ENCODE data around the gene C16orf74.
A peak's percentile ranks its signal among the peaks of the same experiment; 100 is the strongest.

Gene C16orf74
- 0 to 1.3 reads per million in 2 experiments for total RNA-seq

GRCh38 chr16:85750827-85751697 lies at the start of gene C16orf74:
Gene C16orf74 (minus strand): TSS chr16:85751096. CDS start chr16:85735217, 15,879 bp downstream.
- no peak for DNase-seq (ENCODE audit: low read depth)

- DNase-seq (ENCODE audit: low read depth): no peak
Measured at GRCh38 chr16:85800321-85800669, 49.4 kb upstream of the C16orf74 start.

- DNase-seq (ENCODE audit: low read depth): peak; percentile 88
Measured at GRCh38 chr16:85799497-85800320, 48.8 kb upstream of the C16orf74 start, which contains the start of the genes COX4I1 and EMC8. Gene COX4I1 (plus strand): TSS chr16:85799695. CDS start chr16:85801206, 1,511 bp downstream. Gene EMC8 (minus strand): TSS chr16:85799544. CDS start chr16:85799295, 249 bp downstream.

GRCh38 chr16:85798901-85799496 lies 48.1 kb upstream of the C16orf74 start:
- peak; percentile 14 for DNase-seq (ENCODE audit: low read depth)

GRCh38 chr16:85798283-85798776 lies 47.4 kb upstream of the C16orf74 start:
- no peak for DNase-seq (ENCODE audit: low read depth)

GRCh38 chr16:85796599-85796998 lies 45.7 kb upstream of the C16orf74 start:
- no peak for DNase-seq (ENCODE audit: low read depth)

- no peak for DNase-seq (ENCODE audit: low read depth)
Measured at GRCh38 chr16:85796152-85796551, 45.3 kb upstream of the C16orf74 start.

- DNase-seq (ENCODE audit: low read depth): no peak
Measured at GRCh38 chr16:85794696-85795095, 43.8 kb upstream of the C16orf74 start.

GRCh38 chr16:85793662-85794298 lies 42.9 kb upstream of the C16orf74 start:
- DNase-seq (ENCODE audit: low read depth): no peak

- no peak for DNase-seq (ENCODE audit: low read depth)
Measured at GRCh38 chr16:85789773-85790172, 38.9 kb upstream of the C16orf74 start.

- no peak for DNase-seq (ENCODE audit: low read depth)
Measured at GRCh38 chr16:85788819-85789218, 37.9 kb upstream of the C16orf74 start.

- no peak for DNase-seq (ENCODE audit: low read depth)
Measured at GRCh38 chr16:85785927-85786326, 35.0 kb upstream of the C16orf74 start.

- no peak for DNase-seq (ENCODE audit: low read depth)
Measured at GRCh38 chr16:85784813-85785212, 33.9 kb upstream of the C16orf74 start.

GRCh38 chr16:85783441-85783840 lies 32.5 kb upstream of the C16orf74 start:
- DNase-seq (ENCODE audit: low read depth): no peak

- DNase-seq (ENCODE audit: low read depth): no peak
Measured at GRCh38 chr16:85782451-85782850, 31.6 kb upstream of the C16orf74 start.

- no peak for DNase-seq (ENCODE audit: low read depth)
Measured at GRCh38 chr16:85781695-85782370, 30.9 kb upstream of the C16orf74 start.

GRCh38 chr16:85781156-85781555 lies 30.3 kb upstream of the C16orf74 start:
- no peak for DNase-seq (ENCODE audit: low read depth)

GRCh38 chr16:85780281-85780680 lies 29.4 kb upstream of the C16orf74 start:
- no peak for DNase-seq (ENCODE audit: low read depth)

- DNase-seq (ENCODE audit: low read depth): no peak
Measured at GRCh38 chr16:85778873-85779272, 28.0 kb upstream of the C16orf74 start.

GRCh38 chr16:85777583-85778310 lies 26.9 kb upstream of the C16orf74 start:
- no peak for DNase-seq (ENCODE audit: low read depth)

Measured in T follicular helper cell (primary cell).